SH-SY5Y (cell line): ENCODE data around the gene RIOK2.

Experiments used
- GATA2 ChIP-seq: IDR thresholded peaks from 2 replicates; pipeline ENCODE4 v1.6.1; 2011; ENCODE audit warnings: mild to moderate bottlenecking, low read depth, low read length
- GATA3 ChIP-seq: IDR thresholded peaks from 2 replicates; pipeline ENCODE4 v1.6.1; 2011; ENCODE audit warnings: low read depth, mild to moderate bottlenecking, low read length, moderate library complexity

Gene RIOK2

DNA sequence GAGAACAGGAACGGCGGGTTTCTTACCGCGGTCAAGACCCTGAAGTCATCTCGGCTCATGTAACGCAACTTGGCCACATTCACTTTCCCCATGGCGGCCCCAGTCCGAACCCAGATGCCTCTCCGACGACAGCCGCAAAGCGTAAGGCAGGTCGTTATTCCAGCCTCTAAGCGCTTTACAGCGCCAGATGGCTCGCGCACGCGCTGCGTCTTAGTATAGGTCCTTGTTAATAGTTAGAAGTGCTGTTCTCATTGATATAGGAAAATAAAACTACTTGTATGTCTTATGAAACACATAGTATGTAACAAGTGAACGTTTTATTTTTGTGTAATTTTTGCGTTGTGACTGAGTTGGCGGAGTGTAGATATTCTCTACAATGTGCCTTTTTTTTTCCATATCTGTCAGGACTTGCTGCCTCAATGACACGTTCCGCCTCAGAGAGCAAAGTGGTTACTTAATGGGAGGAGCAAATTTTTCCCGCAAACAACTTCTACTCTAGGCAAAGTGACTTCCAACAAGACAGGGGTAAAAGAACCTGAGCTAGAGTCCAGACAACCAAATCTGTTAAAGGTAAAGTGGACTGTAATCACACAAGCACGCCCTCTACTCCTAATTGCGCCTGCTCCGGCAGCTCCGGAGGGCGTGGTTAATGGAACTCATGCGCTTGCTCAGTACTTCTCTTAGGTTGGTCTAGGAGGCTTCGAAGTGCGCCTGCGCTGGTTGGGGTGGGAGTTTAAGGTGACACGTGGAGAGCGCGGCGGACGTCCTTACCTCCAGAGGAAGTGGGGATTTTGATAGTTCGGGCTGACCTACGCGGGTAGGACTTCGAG, at the start of gene RIOK2:
RIOK2 (minus strand) TSS at position 148 of the 830 bp plus-strand sequence; CDS start at position 92, 56 bp downstream.
- no peak for TF ChIP-seq GATA3
- no peak for TF ChIP-seq GATA2

DNA sequence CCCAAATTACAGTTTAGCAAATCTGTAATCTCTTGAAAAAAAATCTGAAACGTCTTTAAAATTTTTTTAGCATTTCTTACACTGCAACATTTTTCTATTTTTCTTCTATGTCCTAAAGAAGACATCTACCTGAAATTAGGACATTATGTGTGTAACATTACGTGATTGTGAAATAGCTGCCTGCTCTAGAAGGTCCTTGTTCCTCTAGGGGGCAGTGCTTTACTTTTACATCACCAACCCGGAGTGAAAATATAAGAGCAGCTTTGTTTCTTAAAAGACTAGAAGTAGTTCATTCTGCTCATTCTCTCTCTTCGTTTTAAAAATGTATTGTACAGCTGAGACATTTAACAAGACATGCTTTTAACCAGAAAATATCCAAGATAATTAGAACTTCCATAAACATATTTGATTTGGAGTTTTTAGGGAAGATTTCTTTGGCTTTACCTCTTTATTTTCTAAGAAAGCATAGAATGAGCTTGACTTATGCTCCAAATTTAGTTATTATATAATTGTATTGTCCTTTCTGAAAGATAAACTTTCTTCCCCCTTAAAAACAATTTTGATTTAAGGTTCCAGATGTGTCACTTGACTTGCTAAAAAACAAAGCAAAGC, 48.1 kb upstream of the RIOK2 start:
- TF ChIP-seq GATA3: no peak
- TF ChIP-seq GATA2: no peak

DNA sequence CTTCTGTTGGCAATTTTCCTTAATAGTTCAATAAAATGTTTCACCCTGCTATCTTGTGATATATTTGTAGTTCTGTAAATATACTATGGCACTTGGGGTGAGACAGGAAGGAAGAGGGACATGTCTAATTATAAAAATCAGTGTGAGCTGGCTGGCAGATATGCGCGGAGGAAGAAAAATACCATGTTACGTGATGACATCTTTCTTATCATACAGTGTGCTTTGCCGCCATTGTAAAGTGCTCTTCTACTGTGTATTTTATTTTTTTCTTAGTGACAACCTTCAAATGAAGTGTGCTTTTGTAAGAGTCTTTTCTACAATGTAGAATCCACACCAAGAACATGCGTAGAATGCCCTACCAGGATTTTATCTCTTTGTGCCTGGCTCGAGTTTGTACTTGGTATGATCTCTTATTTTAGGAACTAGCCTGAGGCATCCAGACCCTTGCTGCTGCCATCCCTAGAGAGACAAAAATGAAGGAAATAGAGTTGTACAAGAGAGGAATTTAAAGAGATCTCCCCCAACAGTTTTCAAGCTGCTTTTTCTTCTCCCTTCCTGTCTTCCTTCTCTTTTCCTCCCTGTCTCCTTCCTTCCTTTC, 46.7 kb upstream of the RIOK2 start:
- TF ChIP-seq GATA2 (no peak), GATA3 (no peak)

DNA sequence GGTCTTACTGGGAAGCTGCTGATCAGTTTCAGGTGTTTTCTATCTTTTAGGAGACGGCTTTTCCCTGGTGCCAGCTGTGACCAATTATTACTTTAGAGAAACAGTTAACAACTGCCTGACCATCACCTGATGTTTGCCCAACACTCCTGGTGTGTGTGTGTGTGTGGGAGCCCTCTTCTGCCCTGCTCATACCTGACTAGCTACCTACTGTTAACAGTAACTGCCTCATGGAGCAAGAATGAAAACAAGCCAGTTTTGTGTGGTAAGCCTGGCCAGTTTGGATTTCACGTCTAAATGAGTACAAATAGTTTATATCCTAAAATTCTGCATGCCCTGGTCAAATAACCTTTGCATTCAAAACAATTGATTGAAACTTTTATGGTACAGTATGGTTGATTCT, 46.1 kb upstream of the RIOK2 start:
- TF ChIP-seq GATA3 (no peak), GATA2 (no peak)

DNA sequence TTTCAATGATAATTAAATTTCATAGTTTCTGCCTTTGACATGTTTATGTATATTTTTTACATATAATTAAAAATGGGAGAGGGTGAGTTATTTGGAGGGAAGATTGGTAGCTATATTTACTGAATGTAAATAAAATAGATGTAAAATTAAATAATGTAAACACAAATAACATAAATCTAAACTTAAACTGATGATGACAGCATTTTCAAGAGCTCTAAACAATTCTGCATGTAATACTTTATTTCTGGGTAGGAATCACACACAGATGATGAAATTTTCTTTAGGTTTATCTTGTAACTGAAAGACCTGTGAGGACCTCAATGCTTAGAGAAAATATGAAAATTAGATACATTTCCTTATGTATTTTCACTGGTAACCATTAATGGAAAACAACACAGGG, 42.2 kb upstream of the RIOK2 start:
- no peak for TF ChIP-seq GATA3
- no peak for TF ChIP-seq GATA2

DNA sequence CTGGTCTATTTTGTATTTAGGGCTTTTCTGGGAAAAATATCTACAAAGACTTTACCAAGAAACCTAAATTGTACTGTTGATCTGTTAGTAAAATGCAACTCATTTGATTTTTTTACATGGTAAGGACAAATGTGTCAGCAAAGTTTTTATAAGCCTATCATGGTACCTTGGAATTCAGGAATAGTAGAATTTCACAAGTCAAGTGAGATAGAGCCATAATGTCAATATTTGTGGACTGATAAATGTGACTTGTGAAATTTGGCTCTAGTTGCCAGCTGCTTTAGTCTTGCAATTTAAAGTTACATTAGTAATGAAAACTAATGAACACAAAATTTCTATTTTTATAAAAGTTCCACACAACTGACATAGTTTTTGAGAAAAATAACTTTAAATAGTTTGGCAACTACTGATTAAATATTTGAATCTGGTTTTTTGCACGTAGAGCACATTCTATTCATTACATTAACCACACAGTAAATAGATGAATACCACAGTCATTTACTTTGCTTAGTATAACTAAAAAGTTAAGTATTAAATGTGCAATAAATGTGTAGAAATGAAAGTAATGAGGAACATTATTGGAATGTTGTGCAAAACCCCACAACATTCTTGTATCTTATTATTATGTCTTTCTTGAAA, 41.2 kb upstream of the RIOK2 start:
- TF ChIP-seq GATA3 (no peak), GATA2 (no peak)

DNA sequence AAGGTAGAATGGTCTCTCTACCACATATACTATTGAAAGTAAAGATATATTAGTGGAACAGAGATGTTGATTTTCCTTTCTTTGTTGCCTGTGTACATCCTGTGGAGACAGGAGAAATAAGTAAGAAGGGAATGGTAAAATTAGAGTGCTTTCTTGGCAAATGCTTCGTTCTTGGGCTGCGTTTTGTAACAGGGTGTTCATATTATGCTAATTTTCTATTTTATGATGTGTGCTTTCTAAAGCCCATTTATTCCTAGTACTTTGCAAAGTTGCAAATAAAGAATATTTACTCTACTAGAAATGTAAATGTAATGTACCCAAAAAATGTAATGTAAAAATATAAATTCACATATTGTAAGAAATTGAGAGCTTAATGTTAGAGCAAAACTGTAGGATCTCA, 40.5 kb upstream of the RIOK2 start:
- TF ChIP-seq GATA2: no peak

DNA sequence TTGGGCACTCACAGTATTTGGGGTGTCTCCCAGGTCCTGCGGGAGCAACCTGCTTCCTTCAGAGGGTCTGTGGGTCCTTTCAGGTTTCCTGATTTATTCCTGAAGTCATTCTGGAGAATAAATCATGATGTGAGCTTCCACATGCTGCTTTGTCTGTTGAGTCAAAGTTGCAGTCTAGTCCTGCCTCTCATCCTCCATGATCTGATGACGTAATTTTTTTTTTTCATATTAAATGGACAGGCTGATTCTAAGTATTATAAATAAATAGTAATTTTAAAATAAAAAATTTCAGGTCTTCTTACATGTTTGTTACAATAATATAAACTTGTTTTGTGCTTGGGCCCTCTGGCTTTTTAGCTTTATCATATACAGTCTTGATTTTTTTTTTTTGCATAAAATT, 26.3 kb upstream of the RIOK2 start:
- TF ChIP-seq GATA2 (no peak), GATA3 (no peak)

DNA sequence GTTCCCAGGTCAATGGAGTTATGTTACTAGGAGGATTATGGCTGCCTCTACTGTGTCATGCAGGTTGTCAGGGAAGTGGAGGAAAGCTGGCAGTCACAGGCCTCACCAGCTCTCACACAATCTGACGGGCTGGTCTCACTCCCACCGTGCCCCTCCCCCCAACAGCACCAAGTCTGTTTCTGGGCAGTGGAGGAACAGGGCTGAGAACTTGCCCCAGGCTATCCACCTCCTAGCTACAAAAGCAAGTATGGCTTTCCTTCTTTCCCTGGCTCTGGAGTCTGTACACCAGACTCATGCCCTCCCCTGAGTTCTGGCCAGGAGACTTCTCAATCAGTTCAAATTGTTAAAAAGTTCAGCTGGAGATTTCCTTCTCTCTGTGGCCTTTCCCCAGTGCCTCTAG, 25.7 kb upstream of the RIOK2 start:
- TF ChIP-seq GATA3: no peak
- no peak for TF ChIP-seq GATA2

DNA sequence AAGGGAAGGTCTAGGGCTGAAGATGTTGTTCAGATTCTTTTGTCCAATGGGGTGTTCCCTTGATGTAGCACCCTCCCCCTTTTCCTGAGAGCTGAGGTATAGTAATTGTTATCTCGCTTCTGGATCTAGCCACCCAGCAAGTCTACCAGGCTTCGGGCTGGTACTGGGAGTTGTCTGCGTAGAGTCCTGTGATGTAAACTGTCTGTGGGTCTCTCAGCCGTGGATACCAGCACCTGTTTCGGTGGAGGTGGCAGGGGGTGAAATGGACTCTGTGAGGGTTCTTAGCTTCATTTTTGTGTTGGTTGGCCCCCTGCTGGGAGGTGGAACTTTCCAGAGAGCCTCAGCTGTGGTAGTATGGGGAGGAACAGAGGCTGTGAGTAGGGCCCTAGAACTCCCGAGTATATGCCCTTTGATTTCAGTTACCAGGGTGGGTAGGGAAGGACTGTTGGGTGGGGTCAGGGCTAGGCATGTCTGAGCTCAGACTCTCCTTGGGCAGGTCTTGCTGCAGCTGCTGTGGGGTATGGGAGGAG, 25.2 kb upstream of the RIOK2 start:
- TF ChIP-seq GATA2 (no peak), GATA3 (no peak)

DNA sequence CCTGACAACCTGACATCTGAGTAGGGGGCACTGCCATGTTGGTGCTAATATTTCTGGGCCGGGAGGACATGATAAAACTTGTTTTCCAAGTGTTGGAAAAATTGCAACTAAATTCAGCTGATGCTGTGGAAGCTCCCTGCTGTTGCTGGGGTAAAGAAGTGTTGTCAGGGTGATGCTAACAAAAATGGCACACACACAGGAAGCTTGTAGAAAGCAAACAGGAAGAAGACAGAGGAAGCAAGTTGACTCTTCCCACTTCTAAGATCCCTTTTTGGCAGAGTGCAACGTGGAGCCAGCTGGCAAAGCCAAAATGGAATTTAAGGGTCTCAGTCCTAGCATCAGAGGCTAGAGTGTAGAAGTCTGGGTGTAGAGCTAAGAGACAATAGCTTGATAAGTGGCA, 11.3 kb upstream of the RIOK2 start:
- TF ChIP-seq GATA2 (no peak), GATA3 (no peak)

DNA sequence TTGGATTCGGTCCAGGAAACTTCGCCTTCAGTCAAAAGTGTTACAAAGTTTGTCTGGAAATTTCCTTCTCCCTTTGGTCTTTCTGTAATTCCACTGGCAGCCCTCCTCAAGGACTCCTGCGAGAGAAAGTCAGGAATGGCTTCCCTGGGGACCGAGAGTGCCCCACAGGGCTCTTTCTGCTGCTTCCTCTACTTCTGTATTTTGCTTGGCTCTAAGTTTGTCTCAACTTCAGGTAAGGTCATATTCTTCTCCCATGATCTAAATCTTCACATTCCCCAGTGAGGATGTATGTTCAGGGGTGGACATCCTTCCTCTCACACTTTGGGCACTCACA, 10.3 kb upstream of the RIOK2 start:
- no peak for TF ChIP-seq GATA3
- no peak for TF ChIP-seq GATA2

DNA sequence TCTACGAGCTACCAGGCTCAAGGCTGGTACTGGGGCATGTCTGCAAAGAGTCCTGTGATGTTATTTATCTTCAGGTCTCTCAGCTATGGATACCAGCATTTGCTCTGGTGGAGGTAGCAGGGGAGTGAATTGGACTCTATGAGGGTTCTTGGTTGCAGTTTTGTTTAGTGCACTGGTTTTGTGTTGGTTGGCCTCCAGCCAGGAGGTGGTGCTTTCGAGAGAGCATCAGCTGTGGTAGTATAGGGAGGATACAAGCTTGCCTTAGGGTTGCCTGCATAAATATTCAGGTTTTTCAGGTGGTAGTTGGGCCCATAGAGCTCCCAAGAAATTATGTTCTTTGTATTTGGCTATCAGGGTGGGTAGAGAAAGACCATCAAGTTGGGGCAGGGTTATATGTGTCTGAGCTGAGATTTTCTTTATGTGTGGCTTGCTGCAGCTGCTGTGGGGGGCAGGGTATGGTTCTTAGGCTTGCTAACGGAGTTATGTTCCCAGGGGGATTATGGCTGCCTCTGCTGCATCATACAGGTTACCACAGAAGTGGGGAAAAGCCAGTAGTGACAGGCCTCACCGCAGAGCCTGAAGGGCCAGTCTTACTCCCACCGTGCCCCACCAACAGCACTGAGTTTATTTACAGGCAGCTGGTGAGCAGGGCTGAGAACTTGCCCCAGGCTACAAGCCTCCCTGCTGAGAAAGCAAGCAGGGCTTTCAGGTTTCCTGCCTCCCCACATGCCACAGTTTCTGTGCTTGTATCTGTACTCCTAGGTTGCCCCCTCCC, 9.7 kb upstream of the RIOK2 start:
- no peak for TF ChIP-seq GATA3
- no peak for TF ChIP-seq GATA2

DNA sequence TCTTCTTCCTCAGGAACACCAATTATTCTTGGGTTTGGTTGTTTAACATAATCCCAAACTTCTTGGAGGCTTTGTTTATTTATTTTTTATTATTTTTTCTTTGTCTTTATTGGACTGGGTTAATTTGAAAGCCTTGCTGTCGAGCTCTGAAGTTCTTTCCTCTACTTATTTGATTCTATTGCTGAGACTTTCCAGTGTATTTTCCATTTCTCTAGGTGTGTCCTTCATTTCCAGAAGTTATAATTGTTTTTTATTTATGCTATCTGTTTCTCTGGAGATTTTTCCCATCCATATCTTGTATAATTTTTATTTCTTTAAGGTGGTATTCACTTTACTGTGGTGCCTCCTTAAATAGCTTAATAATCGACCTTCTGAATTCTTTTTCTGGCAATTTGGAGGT, 8.8 kb upstream of the RIOK2 start:
- TF ChIP-seq GATA2: no peak
- TF ChIP-seq GATA3: no peak
